ENCODE measurements around the gene PKP3. TPM values are rescaled to one million over a fixed set of nuclear protein-coding genes. Genes with fewer than 3 reads are reported as not detected.

Gene PKP3
- total and polyA plus RNA-seq, 9 of the 15 experiments (the other 6 are each of a cell fraction or from before 2014, with no cell fraction given) = 0.11 to 110 (median 30.7) TPM

DNA sequence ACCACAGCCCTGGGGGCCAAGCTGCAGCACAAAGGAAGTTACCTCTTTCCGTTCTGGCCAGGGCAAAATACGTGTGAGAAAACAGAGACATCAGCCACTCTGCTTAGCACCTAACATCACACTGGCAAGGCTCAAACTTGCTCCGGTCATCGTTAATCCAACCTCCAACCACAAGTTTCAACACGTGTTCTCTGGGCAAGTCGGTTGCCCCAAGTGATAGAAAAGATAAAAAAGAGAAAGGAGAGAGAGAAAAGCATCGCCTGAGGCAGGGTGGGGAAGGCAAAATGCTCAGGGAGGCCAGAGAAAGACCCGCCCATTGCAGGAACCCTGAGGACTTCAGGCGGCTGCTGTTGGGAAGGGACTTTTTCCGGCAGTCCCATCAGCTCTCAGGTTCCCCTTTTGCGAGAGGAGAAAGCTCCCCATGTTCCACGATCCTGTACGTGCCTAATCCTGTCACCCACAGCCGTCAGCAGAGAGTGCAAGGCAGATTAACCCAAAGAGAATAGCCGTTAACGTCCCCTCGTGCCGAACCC lies 43.2 kb upstream of the PKP3 start (continued):
- TF ChIP-seq SIN3A (IDR thresholded peaks at IDR 0.05; ENCODE audit: borderline replicate concordance in 2 of 2, control insufficient read depth in 1 of 2, low read depth in 2 of 2, low read length in 2 of 2) = no peak

GRCh38 chr11:351411-351810 lies 42.6 kb upstream of the PKP3 start:
- peak overlapping the region; percentile 88 for H3K27ac ChIP-seq (ENCODE audit: extremely low read depth, low read depth, low read length)
- H3K4me2 ChIP-seq (ENCODE audit: insufficient read depth, low read length) = peak overlapping the region; percentile 69
- H4K20me1 ChIP-seq (replicated peaks; ENCODE audit: control insufficient read depth, insufficient read depth, low read length) = no peaks in the 10 kb centered on the region
- H3K79me2 ChIP-seq (ENCODE audit: control insufficient read depth, insufficient read depth, low read length) = peaks cover 8% of the 10 kb centered on the region; the same call in 1 of the 3 replicates
- H3K27me3 ChIP-seq (ENCODE audit: control insufficient read depth in 2 of 2, insufficient read depth in 2 of 2, low read length in 2 of 2) = no peaks in the 10 kb centered on the region
- peak overlapping the region; percentile 75 to 89; a peak in 3 of 4 replicates for H3K9ac ChIP-seq (ENCODE audit: insufficient read depth in 1 of 2, low read depth in 2 of 2, low read length in 2 of 2)
- intact Hi-C loops (cut with micrococcal nuclease) (loop anchor here (1.0 to 5.0 kb wide), 2 partner anchors 22 to 84 kb away; no protein-coding TSS in a partner anchor), in situ Hi-C loops (cut with MboI) (loop anchor here (5.0 kb wide), 1 partner anchor 39 kb away; the partner anchor contains the start of gene IFITM1)
- 77% methylated on average over 14 of the region's 14 CpGs for WGBS (ENCODE audit: insufficient coverage, low coverage, missing lambda C conversion rate)
- peaks cover 63 to 68% of the 10 kb centered on the region in 2 experiments for H3K4me1 ChIP-seq (replicated peaks in 1 of 2; ENCODE audit: control insufficient read depth in 2 of 2, insufficient read depth in 2 of 2, low read length in 2 of 2)
- ATAC-seq = no peak
- H3K9me1 ChIP-seq (ENCODE audit: control insufficient read depth, insufficient read depth, low read length) = no peaks in the 10 kb centered on the region
- H2AFZ ChIP-seq (ENCODE audit: low read depth, low read length) = peak overlapping the region; percentile 94
- ChIA-PET POLR2A (interaction anchor here (0.6 kb wide), 1 partner anchor 107 kb away, joined by 3 read pairs; no protein-coding TSS in a partner anchor), CTCF (ENCODE audit: low intra/inter-chr PET ratio) (no interaction called here)
- TF ChIP-seq RUNX1 (IDR thresholded peaks at IDR 0.05; ENCODE audit: low read depth) = no peak
- TF ChIP-seq CREB5 (CRISPR knock-in tag; IDR thresholded peaks at IDR 0.05) = no peak
- TF ChIP-seq ZNF217 (CRISPR knock-in tag; IDR thresholded peaks at IDR 0.05) = no peak
- TF ChIP-seq FOXJ2 (tag; IDR thresholded peaks at IDR 0.05) = no peak
- no peak for TF ChIP-seq NFYB (IDR thresholded peaks at IDR 0.05; ENCODE audit: extremely low read depth, insufficient read length)
- no peak for TF ChIP-seq ETV5 (CRISPR knock-in tag; IDR thresholded peaks at IDR 0.05; ENCODE audit: low read depth)
- no peak for TF ChIP-seq NFIC (IDR thresholded peaks at IDR 0.05)
- H3K4me3 ChIP-seq = no peak overlapping the region
- H3K36me3 ChIP-seq (ENCODE audit: control insufficient read depth, insufficient read depth, low read length) = no peaks in the 10 kb centered on the region
- DNase-seq (ENCODE audit: extremely low read depth in 1 of 4, low spot score in 3 of 4) = no peak
- FAIRE-seq = no peak
- no peaks in the 10 kb centered on the region; the same call in 1 of the 2 replicates for H3K9me3 ChIP-seq (replicated peaks; ENCODE audit: control insufficient read depth, insufficient read depth, low read depth, low read length)
- no TSS peak for BruUV-seq (replicated peaks)

Measured in K562 (cell line).